IPS-15b (cell line): ENCODE data around the gene B4GALNT1.
A peak's percentile ranks its signal among the peaks of the same experiment; 100 is the strongest.
"Not testable (repeated sequence)": the region's sequence is repeated elsewhere in the genome, so short reads cannot be mapped to it uniquely, and the experiment has no call there.

Experiments used
- H3K27me3 ChIP-seq: one replicate; pipeline ENCODE4 v1.6.1; 2013; ENCODE audit warnings: low read length; ENCODE audit not compliant: control insufficient read depth, insufficient read depth
- H3K36me3 ChIP-seq: one replicate; pipeline ENCODE4 v1.6.1; 2013; ENCODE audit warnings: low read length; ENCODE audit not compliant: control insufficient read depth, insufficient read depth
- H3K4me1 ChIP-seq: one replicate; pipeline ENCODE4 v1.6.1; 2013; ENCODE audit warnings: mild to moderate bottlenecking, low read length; ENCODE audit not compliant: control insufficient read depth, insufficient read depth
- H3K4me3 ChIP-seq: one replicate; pipeline ENCODE4 v1.5.1; 2013; ENCODE audit warnings: low read depth, low read length
- H3K9ac ChIP-seq: one replicate; pipeline ENCODE4 v1.6.1; 2013; ENCODE audit warnings: low read depth, mild to moderate bottlenecking, low read length
- H3K9me3 ChIP-seq: one replicate; pipeline ENCODE4 v1.6.1; 2013; ENCODE audit warnings: mild to moderate bottlenecking, low read length; ENCODE audit not compliant: control insufficient read depth, insufficient read depth

B4GALNT1 gene

DNA sequence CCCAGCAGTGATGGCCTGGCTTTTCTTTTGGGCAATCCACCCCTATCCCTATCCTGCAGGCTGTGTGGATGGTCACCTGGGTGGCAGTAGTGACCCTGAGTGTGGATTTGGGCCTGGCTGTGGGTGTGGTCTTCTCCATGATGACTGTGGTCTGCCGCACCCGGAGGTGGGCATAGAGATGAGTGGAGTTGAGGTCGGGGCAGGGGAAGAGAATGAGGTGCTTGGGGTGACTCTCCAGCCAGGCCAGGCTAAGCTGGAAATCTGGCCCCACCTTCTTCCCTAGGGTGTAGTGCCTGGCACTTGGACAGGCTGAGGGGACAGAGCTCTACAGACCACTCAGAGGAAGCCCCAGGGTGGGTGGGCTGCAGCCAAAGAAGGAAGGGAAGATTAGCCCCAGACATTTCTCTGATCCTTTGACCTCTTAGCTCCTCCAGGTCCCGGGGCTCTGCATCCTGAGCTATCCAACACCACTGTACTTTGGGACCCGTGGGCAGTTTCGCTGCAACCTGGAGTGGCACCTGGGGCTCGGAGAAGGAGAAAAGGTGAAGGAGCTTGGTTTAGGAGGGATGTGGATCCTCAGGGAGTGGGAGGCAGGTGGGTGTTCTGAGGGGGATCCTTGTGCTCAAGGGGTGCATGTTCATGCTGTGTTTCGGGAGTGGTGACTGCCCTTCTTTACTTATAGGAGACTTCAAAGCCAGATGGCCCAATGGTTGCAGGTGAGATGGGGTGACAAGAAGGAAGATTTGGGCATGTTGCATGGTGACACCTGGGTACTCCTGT, 8.4 kb downstream of the B4GALNT1 start:
- Histone ChIP-seq H3K4me3 (no peak overlapping the region), H3K4me1 (peaks cover 3% of the 10 kb centered on the region), H3K9me3 (no peaks in the 10 kb centered on the region), H3K36me3 (no peaks in the 10 kb centered on the region), H3K9ac (no peak overlapping the region), H3K27me3 (peaks cover 100% of the 10 kb centered on the region)

DNA sequence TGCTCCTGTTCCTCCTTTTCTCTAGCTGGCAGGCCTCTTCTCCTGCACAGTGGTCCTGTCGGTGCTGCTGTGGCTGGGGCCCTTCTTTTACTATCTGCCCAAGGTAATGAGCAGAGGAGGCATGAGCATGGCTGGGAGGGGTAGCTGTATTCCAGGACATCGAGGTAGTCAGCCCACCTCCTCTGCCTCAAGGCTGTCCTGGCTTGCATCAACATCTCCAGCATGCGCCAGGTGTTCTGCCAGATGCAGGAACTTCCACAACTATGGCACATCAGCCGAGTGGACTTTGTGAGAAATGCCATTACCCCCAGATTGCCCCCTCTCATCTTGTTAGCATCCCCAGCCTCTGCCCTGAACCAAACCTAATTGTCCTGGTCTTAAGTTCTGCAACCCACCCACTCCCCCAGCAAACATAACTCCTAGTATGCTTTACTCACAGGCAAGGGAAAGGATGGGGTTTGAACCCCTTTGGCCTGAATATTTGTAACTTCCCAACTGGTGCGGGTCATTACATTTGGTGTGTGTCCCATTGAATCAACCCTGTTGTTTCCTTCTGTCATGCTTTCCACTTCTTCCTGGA, 9.1 kb downstream of the B4GALNT1 start:
- Histone ChIP-seq H3K4me1 (peaks cover 4% of the 10 kb centered on the region), H3K27me3 (peaks cover 100% of the 10 kb centered on the region)

DNA sequence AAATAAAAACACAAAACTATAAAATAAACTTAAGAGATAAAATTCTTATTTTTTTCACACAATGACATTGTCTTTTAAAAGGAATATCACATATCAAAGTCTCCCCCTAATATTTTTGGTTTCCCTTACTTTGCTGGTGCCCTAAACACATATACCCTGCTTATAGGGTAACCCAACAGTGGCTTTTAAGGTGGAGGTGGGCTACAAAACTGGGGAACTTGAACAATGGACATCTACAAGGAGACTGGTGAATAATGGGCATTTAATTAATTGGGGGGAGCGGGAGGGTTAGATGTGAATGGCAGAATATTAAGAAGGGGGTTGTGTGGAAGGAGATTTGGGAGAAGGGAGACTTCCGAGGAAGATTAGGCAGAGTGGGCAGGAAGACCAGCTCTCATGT, 9.6 kb downstream of the B4GALNT1 start:
- Histone ChIP-seq H3K9ac (no peak overlapping the region), H3K9me3 (no peaks in the 10 kb centered on the region), H3K4me1 (peaks cover 5% of the 10 kb centered on the region), H3K36me3 (no peaks in the 10 kb centered on the region), H3K27me3 (peaks cover 100% of the 10 kb centered on the region), H3K4me3 (no peak overlapping the region)

More for the DNA sequence above, 9.1 kb downstream of the B4GALNT1 start:
- no peak overlapping the region for H3K9ac ChIP-seq
- no peaks in the 10 kb centered on the region for H3K9me3 ChIP-seq
- no peak overlapping the region for H3K4me3 ChIP-seq
- no peaks in the 10 kb centered on the region for H3K36me3 ChIP-seq

DNA sequence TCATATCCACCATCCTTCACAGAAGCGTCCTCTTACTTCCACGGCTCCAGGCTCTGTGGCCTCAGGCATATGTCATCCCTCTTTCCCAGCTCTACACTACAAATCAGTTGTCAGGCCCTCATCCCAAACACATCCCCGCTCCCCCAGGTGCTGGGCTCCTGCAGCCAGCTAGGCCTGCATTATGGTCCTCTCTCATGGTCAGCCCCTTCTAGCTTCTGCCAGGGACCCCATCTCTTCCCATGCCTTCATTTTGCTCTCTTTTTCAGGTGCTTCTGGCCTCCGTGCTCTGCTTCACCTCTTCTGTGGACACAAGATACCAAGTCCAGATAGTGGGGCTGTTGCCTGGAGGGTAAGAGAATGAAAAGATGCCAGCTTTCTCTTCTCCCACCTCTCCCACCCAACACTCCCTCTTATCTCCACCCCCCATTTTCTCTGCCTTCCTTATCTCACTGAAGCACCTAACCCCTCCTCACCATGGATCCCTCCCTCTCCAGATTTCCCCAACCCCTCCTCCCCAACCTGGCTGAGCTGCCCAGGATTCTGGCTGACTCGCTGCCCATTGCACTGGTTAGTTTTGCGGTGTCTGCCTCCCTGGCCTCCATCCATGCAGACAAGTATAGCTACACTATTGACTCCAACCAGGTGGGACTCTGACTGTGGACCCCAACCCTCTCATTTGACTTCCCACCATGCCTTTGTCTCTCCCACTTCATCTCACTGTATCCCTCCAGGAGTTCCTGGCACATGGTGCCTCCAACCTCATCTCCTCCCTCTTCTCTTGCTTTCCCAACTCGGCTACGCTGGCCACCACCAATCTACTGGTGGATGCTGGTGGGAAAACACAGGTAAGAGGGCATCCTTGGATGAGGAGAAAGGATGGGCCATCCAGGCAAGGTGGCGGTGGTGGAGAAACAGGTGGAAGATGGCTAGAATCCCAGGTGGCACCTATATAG, 10.4 kb downstream of the B4GALNT1 start:
- Histone ChIP-seq H3K4me1 (peaks cover 5% of the 10 kb centered on the region), H3K9ac (no peak overlapping the region), H3K27me3 (peaks cover 100% of the 10 kb centered on the region), H3K36me3 (no peaks in the 10 kb centered on the region), H3K4me3 (no peak overlapping the region), H3K9me3 (no peaks in the 10 kb centered on the region)

DNA sequence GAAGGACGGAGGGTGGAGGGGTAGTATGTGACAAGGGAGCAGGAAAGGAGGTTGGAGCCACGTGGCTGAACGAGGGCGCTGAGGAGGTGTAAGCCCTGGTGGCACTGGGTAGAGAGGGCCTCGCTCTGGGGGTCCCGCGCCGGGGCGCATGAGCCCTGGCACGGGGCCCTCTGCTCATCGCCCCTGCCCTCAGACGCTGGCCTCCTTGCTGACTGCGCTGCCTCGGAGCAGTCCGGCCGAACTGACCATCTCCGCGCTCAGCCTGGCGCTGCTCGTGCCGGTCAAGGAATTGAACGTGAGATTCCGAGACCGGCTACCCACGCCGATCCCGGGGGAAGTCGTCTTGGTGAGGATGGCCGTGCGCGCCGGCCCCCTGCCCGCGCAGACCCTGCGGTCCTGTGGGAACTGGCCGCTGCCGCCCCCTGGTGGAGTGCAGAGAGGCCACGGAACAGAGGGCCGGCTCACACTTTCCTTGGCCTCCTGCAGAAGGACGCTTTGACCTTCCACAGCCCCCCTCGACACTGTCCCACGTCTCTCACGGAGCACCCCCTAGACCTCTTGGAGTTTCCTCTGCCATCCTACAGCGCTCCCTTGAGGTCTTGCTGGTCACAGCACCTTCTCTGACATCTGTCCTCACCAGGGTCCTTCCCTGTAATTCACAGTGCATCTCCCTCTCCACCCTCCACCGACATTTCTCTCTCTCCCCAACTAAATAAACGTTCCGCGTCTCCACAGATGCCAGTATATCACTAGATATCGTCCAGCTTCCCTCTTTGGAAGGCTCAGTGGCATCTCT, 11.3 kb downstream of the B4GALNT1 start:
- Histone ChIP-seq H3K4me3 (peak overlapping the region; percentile 52), H3K27me3 (peaks cover 99% of the 10 kb centered on the region), H3K4me1 (peaks cover 5% of the 10 kb centered on the region), H3K9me3 (no peaks in the 10 kb centered on the region), H3K9ac (no peak overlapping the region), H3K36me3 (no peaks in the 10 kb centered on the region)

DNA sequence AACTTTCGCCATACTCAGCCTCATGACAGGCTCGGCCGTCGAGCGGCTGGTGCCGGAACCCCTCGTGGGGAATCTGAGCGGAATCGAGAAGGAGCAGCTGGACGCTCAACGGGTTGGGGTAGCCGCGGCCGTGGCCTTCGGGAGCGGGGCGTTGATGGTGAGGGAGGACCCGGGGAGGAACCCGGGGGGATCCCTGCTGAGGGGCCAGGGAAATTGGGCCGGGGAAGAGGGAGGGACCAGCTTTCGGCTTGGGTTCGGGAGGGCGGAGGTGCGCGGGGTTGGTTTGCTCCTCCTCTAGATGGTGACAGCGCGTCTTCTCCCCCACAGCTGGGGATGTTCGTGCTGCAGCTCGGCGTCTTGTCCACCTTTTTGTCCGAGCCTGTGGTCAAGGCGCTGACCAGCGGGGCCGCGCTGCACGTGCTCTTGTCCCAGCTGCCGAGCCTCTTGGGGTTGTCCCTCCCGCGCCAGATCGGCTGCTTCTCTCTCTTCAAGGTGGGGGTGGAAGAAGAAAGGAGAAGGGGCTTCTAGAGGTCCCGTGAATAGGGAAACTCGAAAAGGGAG, 12.0 kb downstream of the B4GALNT1 start:
- Histone ChIP-seq H3K4me3 (peak overlapping the region; percentile 52), H3K36me3 (no peaks in the 10 kb centered on the region), H3K27me3 (peaks cover 99% of the 10 kb centered on the region), H3K4me1 (peaks cover 5% of the 10 kb centered on the region), H3K9ac (no peak overlapping the region), H3K9me3 (no peaks in the 10 kb centered on the region)

DNA sequence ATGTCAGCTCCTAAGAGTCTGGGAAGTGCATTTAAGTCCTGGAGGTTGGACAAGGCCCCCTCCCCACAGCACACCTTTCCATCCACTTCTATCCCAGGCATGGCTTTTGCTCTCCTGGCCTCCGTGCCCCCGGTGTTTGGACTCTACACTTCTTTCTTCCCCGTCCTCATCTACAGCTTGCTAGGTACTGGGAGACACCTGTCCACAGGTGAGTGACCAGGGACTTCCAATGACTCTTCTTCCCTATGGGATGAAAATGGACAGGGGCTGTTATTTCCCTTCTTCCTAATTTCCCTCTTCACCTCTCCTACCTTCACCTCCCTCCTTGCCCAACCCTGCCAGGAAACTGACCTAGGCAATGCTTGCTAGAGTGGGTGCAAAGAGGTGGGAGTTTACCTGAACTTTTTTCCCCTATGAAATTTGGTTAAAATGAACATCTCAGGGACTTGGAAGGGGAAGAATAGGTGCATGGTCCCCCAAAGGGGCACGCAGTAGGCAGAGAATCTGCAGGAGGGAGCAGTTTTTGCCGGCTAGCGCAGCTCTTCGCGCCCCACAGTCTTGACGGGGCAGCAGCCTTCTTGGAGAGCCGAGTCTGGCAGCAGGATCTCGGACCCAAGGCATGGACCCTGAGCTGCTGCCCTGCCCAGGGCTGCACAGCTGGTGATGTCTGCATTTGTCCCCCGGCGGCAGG, 12.6 kb downstream of the B4GALNT1 start:
- no peaks in the 10 kb centered on the region for H3K9me3 ChIP-seq
- H3K4me1 ChIP-seq = peaks cover 5% of the 10 kb centered on the region
- peaks cover 99% of the 10 kb centered on the region for H3K27me3 ChIP-seq
- H3K4me3 ChIP-seq = peak overlapping the region; percentile 52
- H3K36me3 ChIP-seq = no peaks in the 10 kb centered on the region
- no peak overlapping the region for H3K9ac ChIP-seq

DNA sequence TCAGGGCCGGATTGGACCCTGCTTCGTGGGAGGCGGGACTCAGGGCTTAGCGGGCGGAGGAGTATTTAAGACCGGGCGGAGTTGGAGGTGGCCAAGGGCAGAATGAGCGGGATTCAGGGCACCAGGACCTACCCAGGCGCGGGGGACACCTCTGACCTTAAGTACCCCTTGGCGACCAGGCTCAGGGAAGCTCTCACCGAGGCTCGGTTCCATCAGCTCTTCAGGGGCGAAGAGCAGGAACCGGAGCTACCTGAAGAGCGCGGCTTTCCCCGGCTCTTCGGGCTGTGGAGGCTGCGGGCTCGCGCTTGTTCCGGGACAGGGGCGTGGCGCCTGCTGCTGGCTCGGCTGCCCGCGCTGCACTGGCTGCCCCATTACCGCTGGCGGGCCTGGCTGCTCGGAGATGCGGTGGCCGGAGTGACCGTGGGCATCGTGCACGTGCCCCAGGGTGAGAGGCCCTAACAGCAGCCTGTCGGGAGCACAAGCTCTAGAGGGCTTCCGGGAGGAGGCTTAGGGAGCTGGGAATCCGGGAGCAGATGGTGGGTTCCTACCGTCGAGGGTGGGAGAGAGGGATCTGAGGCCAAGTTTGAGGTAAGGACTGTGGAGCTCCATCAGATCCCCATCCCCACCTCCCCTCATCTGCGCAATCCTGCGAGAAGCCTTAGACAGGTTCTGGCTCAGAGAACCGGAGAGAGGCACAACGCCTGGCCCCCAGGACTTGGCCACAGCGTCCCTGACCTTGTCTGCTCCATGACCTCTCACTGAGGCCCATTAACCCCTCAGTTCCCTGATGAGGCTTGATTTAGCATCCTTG, 13.4 kb downstream of the B4GALNT1 start:
- Histone ChIP-seq H3K36me3 (no peaks in the 10 kb centered on the region), H3K4me3 (peak overlapping the region; percentile 52), H3K4me1 (peaks cover 5% of the 10 kb centered on the region), H3K9ac (no peak overlapping the region), H3K9me3 (no peaks in the 10 kb centered on the region), H3K27me3 (peaks cover 99% of the 10 kb centered on the region)

DNA sequence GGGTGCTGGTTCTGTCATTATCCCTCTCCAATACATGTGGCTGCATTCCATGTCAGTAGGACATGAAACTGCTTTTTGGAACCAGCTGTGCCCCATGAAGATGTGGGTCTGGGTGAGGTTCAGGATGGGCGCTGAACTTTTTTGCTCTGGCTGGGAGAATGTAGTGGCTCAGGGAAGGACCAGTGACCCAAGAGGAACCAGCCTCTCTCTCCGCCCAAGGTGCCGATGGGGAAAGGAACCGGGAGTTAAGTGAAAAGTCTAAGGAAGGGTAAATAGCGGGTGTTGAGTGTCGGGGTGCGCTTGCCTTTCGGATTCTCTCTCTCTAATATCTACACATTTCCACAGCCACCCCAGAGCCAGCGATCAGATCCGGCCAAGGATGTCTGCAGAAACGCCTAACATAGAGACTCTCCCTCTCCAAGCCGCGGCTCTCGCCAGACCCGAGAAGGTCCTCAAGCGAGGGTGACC, 14.0 kb downstream of the B4GALNT1 start:
- Histone ChIP-seq H3K9ac (no peak overlapping the region), H3K36me3 (no peaks in the 10 kb centered on the region), H3K4me1 (peaks cover 5% of the 10 kb centered on the region), H3K9me3 (no peaks in the 10 kb centered on the region), H3K4me3 (peak overlapping the region; percentile 52), H3K27me3 (peaks cover 99% of the 10 kb centered on the region)

DNA sequence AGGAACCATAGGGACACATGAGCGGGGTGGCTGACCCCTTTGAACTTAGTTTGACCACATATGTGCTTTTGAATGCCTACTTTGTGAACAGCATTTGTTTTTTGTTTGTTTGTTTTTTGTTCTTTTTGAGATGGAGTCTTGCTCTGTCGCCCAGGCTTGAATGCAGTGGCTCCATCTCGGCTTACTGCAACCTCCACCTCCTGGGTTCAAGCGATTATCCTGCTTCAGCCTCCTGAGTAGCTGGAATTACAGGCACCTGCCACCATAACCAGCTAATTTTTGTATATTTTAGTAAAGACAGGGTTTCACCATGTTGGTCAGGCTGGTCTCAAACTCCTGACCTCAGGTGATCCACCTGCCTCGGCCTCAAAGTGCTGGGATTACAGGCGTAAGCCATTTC, 14.6 kb downstream of the B4GALNT1 start:
- H3K27me3 ChIP-seq = peaks cover 99% of the 10 kb centered on the region
- not testable (repeated sequence) for H3K4me1 ChIP-seq, H3K9ac ChIP-seq, H3K36me3 ChIP-seq, H3K4me3 ChIP-seq, H3K9me3 ChIP-seq
